Lower leg skin (tissue), 3 donors: Measurements from ENCODE around the gene DNAAF8.

Source experiments
- CTCF ChIP-seq, 3 donors: fragments of 450-650 bp; IDR thresholded peaks; one replicate each; pipeline ENCODE4 v1.5.1; 2016; ENCODE audit warnings: antibody characterized with exemption in 3 of 3, mild to moderate bottlenecking in 3 of 3, moderate library complexity in 2 of 3
- POLR2A ChIP-seq, 2 donors: fragments of 450-650 bp; IDR thresholded peaks; one replicate each; pipeline ENCODE4 v1.6.1; 2016 to 2017; ENCODE audit warnings: antibody characterized with exemption in 2 of 2, mild to moderate bottlenecking in 1 of 2, moderate library complexity in 1 of 2

DNA sequence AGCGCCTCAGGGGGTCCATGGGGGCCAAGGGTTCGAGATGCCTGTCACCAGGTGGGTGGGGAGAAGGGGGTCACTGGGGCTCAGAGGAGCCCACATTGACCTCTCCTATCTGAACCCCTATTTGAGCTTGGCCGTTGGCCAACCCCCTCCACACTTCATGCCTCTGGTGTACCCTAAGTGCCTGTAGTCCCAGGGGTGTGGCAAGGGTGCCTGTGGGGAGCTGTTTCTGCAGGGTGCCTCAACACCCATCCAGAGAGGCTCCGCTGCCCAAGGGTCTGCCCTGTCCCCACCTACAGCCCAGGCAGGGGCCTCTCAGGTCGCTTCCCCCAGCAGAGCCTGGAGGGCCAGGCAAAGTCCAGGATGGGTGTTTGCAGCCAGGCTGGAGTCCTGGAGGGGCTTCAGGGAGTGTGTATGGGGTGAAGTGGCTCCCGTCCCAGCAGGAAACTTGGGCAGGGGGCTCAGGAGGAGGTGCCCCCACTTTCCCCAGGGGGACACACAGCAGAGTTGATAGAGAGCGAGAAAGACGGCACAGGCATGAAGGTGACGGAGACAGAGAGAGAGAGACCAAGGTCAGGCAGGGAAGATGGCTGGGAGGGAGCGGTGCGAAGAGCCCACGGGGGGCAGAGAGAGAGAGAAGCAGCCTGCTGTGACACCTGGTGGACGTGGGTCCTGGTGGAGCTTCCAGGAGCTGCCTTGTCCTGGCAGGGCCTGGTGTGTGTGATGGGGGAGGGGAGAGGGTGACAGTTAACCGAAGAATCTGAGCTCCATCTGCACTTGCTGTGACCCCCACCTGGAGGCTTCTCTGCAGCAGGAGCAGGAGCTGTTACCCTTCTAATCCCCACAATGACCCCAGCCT lies 53.5 kb downstream of the DNAAF8 start, which contains the start of gene SEPTIN12:
- TF ChIP-seq POLR2A (IDR thresholded peaks at IDR 0.05), result no peak
- no peak for TF ChIP-seq CTCF (IDR thresholded peaks at IDR 0.05)
